Sigmoid colon (tissue), 4 donors: ENCODE results near the gene ERGIC2.

Experiments
- CTCF ChIP-seq, 4 experiments: fragments of 450-650 bp in 3 of 4; fragments of 200-600 bp in 1 of 4; IDR thresholded peaks; one replicate each; pipeline ENCODE4 v1.5.1; 2016 to 2019; ENCODE audit warnings: antibody characterized with exemption in 4 of 4, mild to moderate bottlenecking in 3 of 4, moderate library complexity in 2 of 4
- EP300 ChIP-seq, 4 donors: sonication (generic); formaldehyde crosslinking; IDR thresholded peaks; one replicate each; pipeline ENCODE4 v1.6.1; 2017; ENCODE audit warnings: antibody characterized with exemption in 4 of 4
- POLR2A ChIP-seq, 2 donors: fragments of 450-650 bp; IDR thresholded peaks; one replicate each; pipeline ENCODE4 v1.6.1; 2016; ENCODE audit warnings: antibody characterized with exemption in 2 of 2, mild to moderate bottlenecking in 2 of 2, moderate library complexity in 2 of 2
- POLR2AphosphoS5 ChIP-seq, 4 donors: sonication (generic); formaldehyde crosslinking; IDR thresholded peaks; one replicate each; pipeline ENCODE4 v1.6.1; 2017; ENCODE audit warnings: antibody characterized with exemption in 4 of 4

DNA sequence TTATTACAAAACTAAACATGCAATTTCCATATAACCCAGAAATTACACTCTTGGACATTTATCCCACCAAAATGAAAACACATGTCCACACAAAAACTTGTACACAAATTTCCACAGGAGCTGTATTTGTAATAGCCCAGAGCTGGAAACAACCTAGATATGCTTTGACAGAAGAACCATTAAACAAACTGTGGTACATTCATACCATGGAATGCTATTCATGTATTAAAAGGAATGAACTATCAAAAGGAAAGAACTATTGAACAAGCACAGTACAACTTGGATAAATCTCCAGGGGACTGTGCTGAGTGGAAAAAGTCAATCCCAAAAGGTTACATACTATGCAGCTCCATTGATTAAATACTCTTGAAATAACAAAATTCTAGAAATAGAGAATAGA is 35.8 kb upstream of the ERGIC2 start:
- no peak for TF ChIP-seq CTCF (IDR thresholded peaks at IDR 0.05)
- no peak for TF ChIP-seq EP300 (IDR thresholded peaks at IDR 0.05)
- TF ChIP-seq POLR2A (IDR thresholded peaks at IDR 0.05) = no peak
- TF ChIP-seq POLR2AphosphoS5 (IDR thresholded peaks at IDR 0.05) = no peak
